VCaP (cell line): ENCODE measurements around the gene CLEC10A.

Experiments used
- H3K27ac ChIP-seq: fragments of 450-650 bp; 2 replicates; pipeline ENCODE4 v1.5.1; 2017
- CTCF ChIP-seq: fragments of 450-650 bp; conservative IDR thresholded peaks from 2 replicates; pipeline ENCODE4 v1.5.1; 2017; ENCODE audit warnings: mild to moderate bottlenecking, moderate library complexity

CLEC10A gene

GRCh38 chr17:7043497-7044198 is 36.4 kb downstream of the CLEC10A start, which contains the start of gene SLC16A11:
Gene SLC16A11 (minus strand): TSS chr17:7044092. CDS start chr17:7043513, 579 bp downstream.
- no peak for TF ChIP-seq CTCF
- H3K27ac ChIP-seq, result peak within 1 kb of the TSS; percentile 96

DNA sequence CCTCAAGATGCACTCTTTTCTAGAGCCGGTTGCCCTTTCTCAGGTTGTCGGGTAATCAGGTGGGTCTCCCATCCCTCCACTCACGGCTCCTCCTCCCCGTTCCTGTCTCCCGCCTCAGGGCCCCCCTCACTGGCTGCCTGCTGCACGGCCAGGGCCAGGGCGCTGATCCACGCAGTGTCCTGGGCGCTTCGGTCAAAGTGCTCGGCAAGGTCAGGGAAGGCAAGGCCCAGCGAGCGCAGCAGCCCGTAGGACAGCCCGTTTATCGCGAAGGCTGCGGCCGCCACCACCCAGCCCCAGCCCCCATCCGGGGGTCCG is 36.9 kb downstream of the CLEC10A start:
- no peak for TF ChIP-seq CTCF
- no peak overlapping the region for H3K27ac ChIP-seq

DNA sequence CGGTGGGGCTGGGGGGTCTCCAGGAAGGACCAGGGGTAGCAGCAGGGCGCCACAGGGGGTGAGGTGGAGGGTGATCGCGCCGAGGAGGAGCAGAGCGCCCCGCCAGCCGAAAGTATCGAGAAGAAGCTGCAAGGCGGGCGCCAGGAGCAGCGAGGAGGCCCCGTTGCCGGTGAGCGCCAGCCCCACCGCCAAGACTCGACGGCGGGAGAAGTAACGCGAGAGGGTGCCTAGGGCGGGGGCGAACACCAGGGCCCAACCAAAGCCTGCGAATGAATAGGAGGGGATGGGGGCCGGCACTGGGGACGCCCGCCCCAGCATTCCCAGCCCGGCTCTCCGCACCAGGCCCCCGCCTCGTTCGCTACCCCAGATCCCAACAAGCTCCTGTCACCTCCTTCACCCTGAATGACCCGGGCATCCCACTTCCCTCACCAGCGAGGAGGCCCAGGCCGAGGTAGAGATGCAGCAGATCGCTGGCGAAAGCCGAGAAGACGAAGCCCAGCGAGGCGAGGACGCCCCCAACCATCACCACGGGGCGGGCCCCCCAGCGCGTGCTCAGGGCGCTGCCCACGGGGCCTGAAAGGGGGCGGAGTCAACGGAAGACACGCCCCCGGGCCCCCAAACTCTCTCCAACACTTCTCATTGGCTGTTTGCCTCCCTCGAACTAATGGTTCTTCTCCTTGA is 37.4 kb downstream of the CLEC10A start:
- TF ChIP-seq CTCF, result no peak
- H3K27ac ChIP-seq, result no peak overlapping the region

DNA sequence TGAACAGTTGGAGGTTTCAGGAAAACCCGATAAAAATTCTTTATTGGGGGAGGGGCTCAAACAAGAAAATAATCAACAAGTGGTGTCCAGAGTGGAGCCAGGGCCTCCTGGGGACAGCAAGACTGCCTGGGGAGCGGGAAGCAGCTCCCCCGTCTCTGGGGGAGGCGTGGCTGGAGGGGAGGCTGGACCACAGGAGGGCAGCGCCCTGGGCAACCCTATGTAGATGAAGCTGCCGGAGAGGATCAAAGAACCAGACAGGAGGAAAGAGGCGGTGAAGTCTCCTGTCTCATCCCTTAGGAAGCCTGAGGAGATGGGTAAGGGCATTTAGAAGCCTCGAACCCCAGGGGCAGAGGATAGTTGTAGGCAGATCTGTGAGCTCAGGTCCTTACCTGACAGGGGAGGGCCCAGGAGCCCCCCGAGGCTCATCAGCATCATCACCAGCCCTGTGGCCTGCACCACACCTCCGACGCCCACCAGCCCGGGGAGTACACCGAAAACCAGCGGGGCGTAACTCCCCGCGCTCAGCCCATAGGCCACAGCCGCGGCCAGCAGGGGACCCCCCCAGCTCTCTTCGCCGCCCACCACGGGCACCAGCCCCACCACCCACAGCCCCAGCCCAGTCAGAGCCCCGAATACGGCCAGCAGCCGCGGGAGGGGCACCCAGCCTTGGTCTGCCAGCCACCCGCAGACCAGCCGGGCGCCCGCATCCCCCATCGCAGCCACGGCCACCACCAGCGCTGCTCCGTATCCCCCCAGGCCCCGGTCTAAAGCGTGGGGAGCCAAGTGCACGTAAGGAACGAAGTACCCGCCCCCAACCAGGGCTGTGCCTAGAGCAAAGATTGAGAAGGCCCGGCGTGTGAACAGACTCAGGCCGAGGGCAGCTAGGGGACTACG is 38.2 kb downstream of the CLEC10A start:
- TF ChIP-seq CTCF, result no peak

GRCh38 chr17:7039832-7040231 is 40.2 kb downstream of the CLEC10A start:
- H3K27ac ChIP-seq, result no peak overlapping the region
- TF ChIP-seq CTCF, result no peak

More for the DNA sequence above, 38.2 kb downstream of the CLEC10A start:
- no peak overlapping the region for H3K27ac ChIP-seq

- H3K27ac ChIP-seq, result no peak overlapping the region
- TF ChIP-seq CTCF, result no peak
These were observed 41.8 kb downstream of the CLEC10A start for GRCh38 chr17:7038025-7038862.
